Measurements from ENCODE around the gene USF2. TPM values are rescaled to one million over a fixed set of nuclear protein-coding genes. Genes with fewer than 3 reads are reported as not detected.

Gene USF2
- total RNA-seq, 1 experiment from 2014 or later, result 123 TPM

DNA sequence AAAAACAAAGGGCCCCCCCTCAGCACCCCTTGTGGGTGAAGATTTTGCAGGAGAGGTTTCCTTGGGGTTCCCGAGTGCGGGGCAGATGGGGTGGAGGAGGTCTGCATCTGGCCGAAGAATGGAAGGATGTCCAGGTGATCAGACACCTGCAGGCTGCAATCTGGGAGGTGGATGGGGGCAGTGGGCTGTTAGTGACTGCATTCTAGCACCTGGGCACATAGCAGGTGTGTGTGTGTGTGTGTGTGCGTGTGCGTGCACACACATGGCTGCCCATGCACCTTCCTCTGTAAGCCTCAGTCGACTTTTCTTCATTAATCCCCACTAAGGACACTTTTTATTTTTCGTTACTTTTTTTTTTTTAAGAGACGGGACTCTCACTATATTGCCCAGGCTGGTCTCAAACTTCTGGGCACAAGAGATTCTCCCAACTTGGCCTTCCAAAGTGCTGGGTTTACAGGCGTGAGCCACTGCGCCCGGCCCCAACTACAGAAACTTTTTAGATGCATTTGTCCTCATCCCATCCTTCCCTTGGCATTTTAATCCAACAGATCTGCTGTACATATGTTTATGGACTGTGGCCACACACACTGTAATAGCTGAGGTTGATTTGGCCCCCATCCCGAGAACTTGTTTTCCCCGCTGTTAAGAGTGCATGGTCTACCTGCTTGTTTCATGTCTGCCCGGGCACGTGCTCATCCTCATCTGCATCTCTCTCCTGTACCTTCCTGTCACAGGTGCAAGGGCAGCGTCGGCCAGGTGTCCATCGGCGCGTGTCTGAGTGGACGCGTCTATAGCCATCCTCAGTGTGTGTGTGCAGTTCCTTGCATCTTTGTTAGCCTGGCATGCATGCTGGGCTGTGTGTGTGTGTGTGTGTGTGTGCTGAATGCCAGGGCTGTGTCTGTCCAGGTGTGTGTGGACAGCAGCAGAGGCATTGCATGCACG, 23.9 kb downstream of the USF2 start:
- Histone ChIP-seq H2BK120ac (ENCODE audit: low read depth, low read length, poor library complexity, severe bottlenecking) (no peak overlapping the region), H3K18ac (ENCODE audit: insufficient read length, low read depth, low read length) (no peak overlapping the region), H3K79me2 (ENCODE audit: insufficient read depth, low read length) (no peaks in the 10 kb centered on the region), H3K14ac (ENCODE audit: insufficient read depth, low read length) (no peak overlapping the region; the same call in 1 of the 2 replicates), H4K5ac (ENCODE audit: insufficient read length, low read depth, low read length) (no peak overlapping the region), H2BK12ac (ENCODE audit: insufficient read length, low read depth, low read length) (no peak overlapping the region), H2BK5ac (ENCODE audit: insufficient read length, low read length) (no peak overlapping the region), H2AFZ (ENCODE audit: low read length) (no peak overlapping the region), H2AK5ac (ENCODE audit: insufficient read length, low read length) (no peak overlapping the region), H4K20me1 (ENCODE audit: control insufficient read depth, insufficient read depth, insufficient read length) (no peaks in the 10 kb centered on the region), H3K4ac (ENCODE audit: low read depth, low read length) (no peak overlapping the region), H2BK15ac (ENCODE audit: low read depth, low read length) (no peak overlapping the region), H3K9ac (ENCODE audit: extremely low read depth, insufficient read length, low read length) (no peak overlapping the region), H3K9me3 (ENCODE audit: control insufficient read depth, low read depth, low read length) (no peaks in the 10 kb centered on the region), H3K4me1 (ENCODE audit: insufficient read depth, low read length) (no peaks in the 10 kb centered on the region), H3K27ac (ENCODE audit: insufficient read length, low read depth, low read length) (no peak overlapping the region), H3K23me2 (ENCODE audit: insufficient read length, low read depth, low read length, poor library complexity, severe bottlenecking) (no peaks in the 10 kb centered on the region), H3K27me3 (ENCODE audit: insufficient read depth, low read length) (no peaks in the 10 kb centered on the region), H4K8ac (replicated peaks; ENCODE audit: insufficient read length, low read depth, low read length) (no peak overlapping the region), H3K79me1 (ENCODE audit: insufficient read depth, low read depth, low read length, poor library complexity, severe bottlenecking) (no peaks in the 10 kb centered on the region), H3K23ac (ENCODE audit: insufficient read length, low read depth, low read length) (no peak overlapping the region), H2BK20ac (ENCODE audit: low read depth, low read length, poor library complexity, severe bottlenecking) (no peak overlapping the region), H3K56ac (ENCODE audit: insufficient read length, low read depth, low read length) (no peak overlapping the region), H3T11ph (ENCODE audit: low read length) (no peak overlapping the region), H4K91ac (ENCODE audit: insufficient read length, low read depth, low read length) (no peak overlapping the region), H3K4me2 (ENCODE audit: insufficient read depth, insufficient read length, low read length) (no peak overlapping the region)
- Mint-ChIP-seq H3K4me1 (peaks cover 17 to 25% of the 10 kb centered on the region in 2 experiments), H3K27me3 (ENCODE audit: low read depth) (peaks cover 9% of the 10 kb centered on the region), H3K9me3 (no peaks in the 10 kb centered on the region), H3K27ac (no peak overlapping the region), H3K36me3 (ENCODE audit: insufficient read depth in 1 of 3, low read depth in 3 of 3) (no peaks in the 10 kb centered on the region), H3K4me3 (no peak overlapping the region)
- no CpG with 5 or more reads among the region's 23 CpGs for WGBS (ENCODE audit: extremely low coverage, insufficient read length, low lambda C conversion rate)
- DNase-seq, result no peak
- TF ChIP-seq, protein P1, sequence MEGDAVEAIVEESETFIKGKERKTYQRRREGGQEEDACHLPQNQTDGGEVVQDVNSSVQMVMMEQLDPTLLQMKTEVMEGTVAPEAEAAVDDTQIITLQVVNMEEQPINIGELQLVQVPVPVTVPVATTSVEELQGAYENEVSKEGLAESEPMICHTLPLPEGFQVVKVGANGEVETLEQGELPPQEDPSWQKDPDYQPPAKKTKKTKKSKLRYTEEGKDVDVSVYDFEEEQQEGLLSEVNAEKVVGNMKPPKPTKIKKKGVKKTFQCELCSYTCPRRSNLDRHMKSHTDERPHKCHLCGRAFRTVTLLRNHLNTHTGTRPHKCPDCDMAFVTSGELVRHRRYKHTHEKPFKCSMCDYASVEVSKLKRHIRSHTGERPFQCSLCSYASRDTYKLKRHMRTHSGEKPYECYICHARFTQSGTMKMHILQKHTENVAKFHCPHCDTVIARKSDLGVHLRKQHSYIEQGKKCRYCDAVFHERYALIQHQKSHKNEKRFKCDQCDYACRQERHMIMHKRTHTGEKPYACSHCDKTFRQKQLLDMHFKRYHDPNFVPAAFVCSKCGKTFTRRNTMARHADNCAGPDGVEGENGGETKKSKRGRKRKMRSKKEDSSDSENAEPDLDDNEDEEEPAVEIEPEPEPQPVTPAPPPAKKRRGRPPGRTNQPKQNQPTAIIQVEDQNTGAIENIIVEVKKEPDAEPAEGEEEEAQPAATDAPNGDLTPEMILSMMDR (conservative IDR thresholded peaks at IDR 0.05), result no peak
